Pulmonary artery endothelial cell (primary cell): ENCODE results near the gene SLC28A1. TPM values are rescaled to one million over a fixed set of nuclear protein-coding genes. Genes with fewer than 3 reads are reported as not detected.

ENCODE experiments used
- DNase-seq: peaks from one replicate; pipeline ENCODE4 v3.0.0-alpha.2; 2011; ENCODE audit warnings: low read depth, low spot score
- total RNA-seq: library from RNA; depleted of rRNA; stranded (reverse); fragments of >200 nt; gene quantifications from 2 replicates; pipeline ENCODE4 v1.2.3, GENCODE V29; 2014

The SLC28A1 gene
- total RNA-seq, 1 donor from 2014 or later: not detected

DNA sequence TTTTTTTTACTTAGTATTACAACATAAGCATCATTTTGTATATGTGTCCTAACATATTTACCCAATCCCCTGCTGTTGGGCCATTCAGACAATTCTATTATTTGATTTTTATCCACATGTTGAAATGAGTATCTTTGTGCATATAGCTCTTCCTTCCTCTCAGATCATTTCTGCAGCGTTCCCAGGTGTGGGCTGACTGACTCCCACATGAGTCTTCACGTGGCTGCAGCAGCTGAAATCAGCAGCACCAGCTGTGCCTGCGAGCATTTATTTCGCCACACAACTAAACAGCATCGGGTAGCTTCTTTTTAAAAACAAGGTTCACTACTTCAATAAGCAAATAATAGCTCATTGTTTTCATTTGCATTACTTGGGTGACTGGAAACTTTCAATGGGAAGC, 52.7 kb downstream of the SLC28A1 start:
- DNase-seq: no peak

DNA sequence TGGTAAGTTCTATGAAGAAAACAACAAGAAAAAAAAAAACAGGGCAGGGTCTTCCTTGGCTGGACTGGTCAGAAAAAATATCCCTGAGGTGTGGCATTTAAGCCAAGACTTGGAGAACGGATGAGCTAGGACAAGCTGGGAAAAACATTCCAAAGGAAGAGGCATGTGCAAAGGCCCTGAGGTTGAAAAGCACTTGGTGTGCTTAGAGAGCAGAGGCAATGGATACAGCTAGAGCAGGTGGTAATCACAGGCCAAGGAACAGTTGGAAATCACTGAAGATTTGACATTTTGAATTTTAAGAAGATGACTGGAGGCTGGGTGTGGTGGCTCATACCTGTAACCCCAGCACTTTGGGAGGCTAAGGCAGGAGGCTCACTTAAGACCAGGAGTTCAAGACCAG, 54.3 kb downstream of the SLC28A1 start:
- no peak for DNase-seq

DNA sequence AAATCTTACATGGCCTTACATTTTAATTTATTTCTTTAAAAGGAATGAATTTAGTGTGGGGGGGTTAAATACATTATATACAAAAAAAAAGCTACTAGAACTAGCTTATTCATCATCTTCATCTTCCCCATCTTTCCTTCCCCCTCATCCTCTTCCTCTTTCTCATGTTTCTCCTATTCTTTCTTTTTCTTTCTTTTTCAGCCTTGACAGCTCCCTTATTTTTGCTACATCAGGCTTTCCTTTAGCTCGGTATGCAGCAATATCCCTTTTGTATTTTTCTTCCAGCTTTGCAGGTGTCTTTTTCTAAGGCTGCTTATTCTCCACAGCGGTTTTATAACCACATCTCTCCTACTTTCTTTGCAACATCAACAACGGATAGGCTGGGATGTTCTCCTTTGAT, 55.9 kb downstream of the SLC28A1 start:
- no peak for DNase-seq

GRCh38 chr15:84942456-84942855, 58.0 kb downstream of the SLC28A1 start:
- DNase-seq: no peak

GRCh38 chr15:84944311-84944710, 59.8 kb downstream of the SLC28A1 start:
- DNase-seq: no peak

DNA sequence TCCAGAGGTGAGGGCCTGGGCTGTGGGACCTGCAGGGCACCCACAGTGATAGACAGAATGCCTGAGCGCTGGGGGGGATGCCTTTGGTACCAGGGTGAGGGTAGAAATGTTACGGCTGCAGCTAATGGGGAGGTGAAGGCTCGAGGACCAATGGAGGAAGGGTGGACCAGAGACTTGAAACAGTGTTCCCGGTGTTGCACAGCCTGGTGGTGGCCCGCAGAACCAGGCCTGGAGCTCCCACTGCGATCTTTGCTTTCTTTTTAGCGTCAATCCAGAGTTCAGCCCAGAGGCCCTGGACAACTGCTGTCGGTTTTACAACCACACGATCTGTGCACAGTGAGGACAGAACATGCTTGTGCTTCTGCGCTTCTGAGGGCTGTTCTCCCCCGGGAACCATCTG, 60.4 kb downstream of the SLC28A1 start:
- DNase-seq: no peak

- DNase-seq: no peak
Measured at GRCh38 chr15:84946772-84947489, 62.5 kb downstream of the SLC28A1 start.

GRCh38 chr15:84947947-84948830, 63.7 kb downstream of the SLC28A1 start:
- peak; percentile 48 for DNase-seq

DNA sequence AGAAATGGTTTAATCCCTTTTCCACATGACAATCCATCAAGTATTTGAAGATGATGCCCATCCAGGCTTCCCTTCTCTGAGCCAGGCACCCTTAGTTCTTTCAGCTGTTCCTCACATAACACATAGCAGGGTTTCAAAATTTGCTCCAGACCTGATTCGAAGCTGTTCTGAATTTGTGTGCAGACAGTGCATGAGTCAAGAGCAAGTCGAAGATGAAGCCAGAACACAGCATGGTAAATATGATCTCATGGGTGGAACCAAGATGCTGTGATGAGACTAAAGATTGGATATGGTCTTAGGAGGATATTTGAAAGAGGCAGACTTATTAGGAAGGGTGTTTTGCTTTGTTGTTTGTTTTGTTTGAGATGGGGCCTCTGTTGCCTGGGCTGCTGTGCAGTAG, 64.6 kb downstream of the SLC28A1 start:
- DNase-seq: no peak

DNA sequence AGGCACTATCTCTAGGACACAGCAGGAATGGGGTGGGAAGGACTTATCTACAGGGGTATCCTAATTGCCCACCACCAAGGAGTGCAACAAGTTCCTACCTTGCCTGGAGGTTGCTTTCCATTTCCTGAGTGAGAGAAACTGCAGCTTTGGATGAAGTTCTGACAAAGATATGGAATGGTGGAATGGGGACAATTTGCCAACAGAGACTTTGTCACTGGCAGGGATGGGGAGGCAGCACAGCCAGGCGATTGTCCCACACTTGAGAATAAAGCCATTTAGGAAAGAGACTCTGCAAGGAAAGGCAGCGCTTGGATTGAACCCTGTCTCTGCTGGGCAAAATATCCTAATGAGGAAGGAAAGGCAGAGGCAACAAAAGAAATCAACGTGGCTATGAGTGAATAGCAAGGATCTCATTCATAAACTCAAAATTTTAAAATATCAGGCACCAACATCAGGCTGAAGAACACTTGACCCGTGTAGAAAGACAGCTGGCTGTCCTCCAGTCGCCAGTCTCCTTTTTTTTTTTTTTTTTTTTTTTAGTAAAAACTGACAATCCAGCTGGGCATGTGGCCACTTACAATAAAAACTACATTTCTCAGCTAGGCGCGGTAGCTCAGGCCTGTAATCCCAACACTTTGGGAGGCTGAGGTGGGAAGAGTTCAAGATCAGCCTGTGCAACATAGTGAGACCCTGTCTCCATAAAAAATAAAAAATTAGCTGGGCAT, 65.5 kb downstream of the SLC28A1 start:
- no peak for DNase-seq

DNA sequence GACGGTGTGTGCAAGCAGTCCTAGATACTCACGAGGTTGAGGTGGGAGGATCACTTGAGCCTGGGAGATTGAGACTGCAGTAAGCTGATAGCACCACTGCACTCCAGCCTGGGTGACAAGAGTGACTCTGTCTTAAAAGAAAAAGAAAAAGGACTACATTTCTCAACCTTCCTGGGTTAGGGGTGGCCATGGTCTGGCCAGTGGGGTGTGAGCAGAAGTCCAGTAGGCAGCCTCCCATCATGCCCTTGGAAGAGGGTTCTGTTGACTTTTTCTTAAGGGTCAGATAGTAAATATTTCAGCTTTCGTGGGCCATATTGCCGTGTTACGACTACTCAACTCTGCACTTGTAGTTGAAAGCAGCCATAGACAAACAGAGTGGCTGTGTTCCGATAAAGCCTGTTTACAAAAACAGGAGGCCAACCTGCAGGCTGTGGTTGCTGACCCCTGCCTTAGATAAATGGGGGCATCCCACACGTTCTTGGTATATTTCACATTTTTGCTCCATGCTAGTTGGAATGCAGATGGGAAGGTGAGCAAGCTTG, 66.2 kb downstream of the SLC28A1 start:
- no peak for DNase-seq

DNA sequence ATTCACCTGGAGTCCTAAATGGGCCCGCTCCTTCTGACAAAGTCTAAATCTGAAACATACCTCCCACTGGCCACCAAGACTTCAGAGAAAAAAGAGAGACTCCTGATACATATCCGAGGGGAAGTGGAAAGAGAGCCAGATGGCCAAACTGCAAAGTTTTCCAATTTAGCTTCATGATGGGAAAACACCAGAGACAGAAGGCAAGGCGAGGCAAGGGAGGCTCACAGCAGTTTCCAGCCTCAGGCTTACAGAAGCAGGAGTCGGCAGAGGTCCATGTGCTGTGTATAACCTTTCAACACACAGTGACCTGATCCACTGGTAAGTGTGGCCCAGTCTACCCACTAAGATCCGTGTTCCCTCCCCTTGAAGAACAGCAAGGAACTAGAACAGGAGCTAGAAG, 67.3 kb downstream of the SLC28A1 start:
- no peak for DNase-seq

- DNase-seq: no peak
Measured at GRCh38 chr15:84953136-84953535, 68.7 kb downstream of the SLC28A1 start.

DNA sequence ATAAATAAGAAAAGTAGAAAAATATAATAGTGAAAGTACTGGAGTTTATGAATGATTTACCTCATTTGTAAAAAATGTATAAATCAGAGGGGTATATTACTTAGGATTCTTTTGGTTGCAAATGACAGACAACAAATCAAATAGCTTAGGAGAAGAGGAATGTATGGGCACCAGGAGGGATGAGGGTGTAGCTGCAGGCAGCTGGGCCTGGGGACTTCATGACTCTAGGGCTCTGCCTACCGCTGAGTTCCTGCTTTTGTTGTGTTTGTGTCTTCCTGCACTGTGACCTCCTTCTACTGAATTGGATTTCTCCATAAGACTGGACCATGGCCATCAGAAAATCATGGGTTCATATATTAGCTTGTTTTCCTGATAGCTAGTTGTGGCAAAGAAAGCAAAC, 69.3 kb downstream of the SLC28A1 start:
- no peak for DNase-seq

- DNase-seq: peak; percentile 41
Measured at GRCh38 chr15:84955089-84955848, 70.8 kb downstream of the SLC28A1 start.

GRCh38 chr15:84956199-84956598, 71.7 kb downstream of the SLC28A1 start:
- no peak for DNase-seq

DNA sequence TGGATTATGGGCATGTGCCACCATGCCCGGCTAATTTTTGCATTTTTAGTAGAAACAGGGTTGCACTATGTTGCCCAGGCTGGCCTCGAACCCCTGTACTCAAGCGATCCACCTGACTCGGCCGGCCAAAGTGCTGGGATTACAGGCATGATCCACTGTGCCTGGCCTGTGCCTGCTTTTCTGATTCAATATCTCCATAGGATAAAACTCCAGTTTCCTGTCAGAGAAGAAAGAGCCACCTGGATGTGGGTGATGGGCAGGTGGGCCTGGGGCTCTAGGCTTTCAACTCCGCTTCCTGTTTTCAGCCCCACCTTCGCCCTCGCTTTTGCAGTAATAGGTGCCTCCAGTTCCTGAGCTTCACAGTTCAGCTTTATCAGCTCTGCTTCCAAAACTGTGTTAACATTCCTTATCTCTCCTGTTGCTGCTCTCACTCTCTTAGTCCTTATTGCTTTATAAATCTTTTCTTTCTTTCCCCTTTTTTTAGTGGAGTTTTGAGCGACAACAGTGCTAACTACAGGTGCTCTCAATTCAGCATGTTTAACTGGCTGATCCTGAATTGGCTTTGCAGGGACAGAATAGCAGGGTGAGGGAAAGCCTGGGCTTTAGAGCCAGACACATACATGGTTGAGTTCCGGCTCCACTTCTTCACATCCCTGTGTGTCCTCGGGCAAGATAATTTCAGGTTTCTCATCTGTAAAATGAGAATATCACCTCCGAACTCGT, 76.1 kb downstream of the SLC28A1 start:
- DNase-seq: no peak

GRCh38 chr15:84961114-84961452, 76.6 kb downstream of the SLC28A1 start:
- no peak for DNase-seq

- DNase-seq: no peak
Measured at GRCh38 chr15:84961707-84962106, 77.2 kb downstream of the SLC28A1 start.

DNA sequence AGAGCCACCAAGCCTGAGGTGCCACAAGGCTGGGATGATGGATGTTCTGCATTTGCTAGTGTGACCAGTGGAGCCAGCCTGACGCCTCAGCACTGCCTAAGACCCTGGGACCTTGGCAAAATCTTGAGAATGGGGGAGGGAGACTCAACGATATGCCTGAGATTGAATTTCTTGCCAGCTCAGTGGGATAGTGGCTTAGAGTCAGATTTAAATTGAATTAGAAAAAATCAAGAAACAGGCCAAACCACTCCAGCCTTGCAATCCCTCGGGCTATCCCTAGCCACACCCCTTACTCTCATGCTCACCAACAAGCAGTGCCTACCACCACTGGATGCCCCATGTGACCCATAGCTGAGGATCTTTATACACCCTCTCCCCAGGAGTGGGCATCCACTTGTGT, 78.5 kb downstream of the SLC28A1 start:
- DNase-seq: no peak

DNA sequence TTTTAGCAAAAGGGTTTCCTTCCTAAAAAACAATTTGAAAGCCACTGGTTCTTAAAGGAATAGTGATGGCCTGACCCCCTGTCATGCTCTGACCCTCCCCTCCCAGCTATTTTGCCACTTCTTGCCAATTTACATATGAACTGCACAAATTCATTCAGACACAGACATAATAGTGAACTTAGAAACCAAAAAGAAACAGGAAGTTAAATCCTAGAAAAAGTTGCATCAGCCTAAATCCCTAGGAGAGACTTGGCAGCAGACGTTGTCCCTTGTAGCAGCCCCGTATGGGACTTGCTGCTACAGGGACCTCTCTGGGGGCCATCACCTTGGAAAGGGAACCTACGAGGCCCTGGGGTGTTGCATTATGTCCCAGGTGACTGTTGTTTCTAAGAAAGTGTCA, 82.9 kb downstream of the SLC28A1 start:
- no peak for DNase-seq
